AG09319 (cell line): ENCODE results near the gene HEATR5A.

ENCODE experiments used
- DNase-seq: peaks from one replicate; pipeline ENCODE4 v3.0.0-alpha.2; 2010; ENCODE audit warnings: low read depth; ENCODE audit errors: extremely low read depth
- CTCF ChIP-seq: IDR thresholded peaks from 2 replicates; pipeline ENCODE4 v1.5.1; 2011; ENCODE audit warnings: low read depth, mild to moderate bottlenecking, inconsistent platforms, low read length, moderate library complexity

The HEATR5A gene

GRCh38 chr14:31300296-31300695 is 120.1 kb downstream of the HEATR5A start:
- no peak for DNase-seq
- peak; percentile 6 for TF ChIP-seq CTCF

- no peak for DNase-seq
- no peak for TF ChIP-seq CTCF
These were observed 122.5 kb downstream of the HEATR5A start for GRCh38 chr14:31297701-31298344.

- TF ChIP-seq CTCF = no peak
- DNase-seq = no peak
These were observed 123.2 kb downstream of the HEATR5A start for GRCh38 chr14:31297112-31297511.

GRCh38 chr14:31294746-31295405 is 125.5 kb downstream of the HEATR5A start:
- no peak for TF ChIP-seq CTCF
- no peak for DNase-seq

- no peak for DNase-seq
- TF ChIP-seq CTCF = no peak
These were observed 127.3 kb downstream of the HEATR5A start for GRCh38 chr14:31292937-31293616.

GRCh38 chr14:31291210-31291609 is 129.1 kb downstream of the HEATR5A start:
- no peak for TF ChIP-seq CTCF
- no peak for DNase-seq

GRCh38 chr14:31287294-31287972 is 132.9 kb downstream of the HEATR5A start:
- DNase-seq = no peak
- no peak for TF ChIP-seq CTCF
